IPS-18a (cell line): Measurements from ENCODE around the gene CRISP2.
"Not testable (repeated sequence)": the region's sequence is repeated elsewhere in the genome, so short reads cannot be mapped to it uniquely, and the experiment has no call there.

Experiments used
- H3K27ac ChIP-seq: one replicate; pipeline ENCODE4 v1.5.1; 2013; ENCODE audit warnings: low read length
- H3K27me3 ChIP-seq: one replicate; pipeline ENCODE4 v1.6.1; 2013; ENCODE audit warnings: mild to moderate bottlenecking, low read length; ENCODE audit not compliant: control insufficient read depth, insufficient read depth
- H3K36me3 ChIP-seq: one replicate; pipeline ENCODE4 v1.6.1; 2013; ENCODE audit warnings: low read depth, low read length; ENCODE audit not compliant: control insufficient read depth
- H3K4me1 ChIP-seq: one replicate; pipeline ENCODE4 v1.6.1; 2013; ENCODE audit warnings: low read depth, low read length; ENCODE audit not compliant: control insufficient read depth
- H3K4me3 ChIP-seq: one replicate; pipeline ENCODE4 v1.5.1; 2013; ENCODE audit warnings: low read length
- H3K9ac ChIP-seq: one replicate; pipeline ENCODE4 v1.6.1; 2013; ENCODE audit warnings: mild to moderate bottlenecking, low read length, moderate library complexity
- H3K9me3 ChIP-seq: one replicate; pipeline ENCODE4 v1.6.1; 2013; ENCODE audit warnings: low read depth, low read length; ENCODE audit not compliant: control insufficient read depth

The CRISP2 gene

GRCh38 chr6:49693512-49693911 lies 19.8 kb downstream of the CRISP2 start:
- H3K4me1 ChIP-seq: no peaks in the 10 kb centered on the region
- no peak overlapping the region for H3K9ac ChIP-seq
- H3K27me3 ChIP-seq: no peaks in the 10 kb centered on the region
- H3K9me3 ChIP-seq: no peaks in the 10 kb centered on the region
- no peak overlapping the region for H3K27ac ChIP-seq
- H3K36me3 ChIP-seq: no peaks in the 10 kb centered on the region
- no peak overlapping the region for H3K4me3 ChIP-seq

- H3K27me3 ChIP-seq: no peaks in the 10 kb centered on the region
- no peak overlapping the region for H3K4me3 ChIP-seq
- no peaks in the 10 kb centered on the region for H3K36me3 ChIP-seq
- no peak overlapping the region for H3K9ac ChIP-seq
- H3K9me3 ChIP-seq: no peaks in the 10 kb centered on the region
- H3K4me1 ChIP-seq: no peaks in the 10 kb centered on the region
- H3K27ac ChIP-seq: no peak overlapping the region
Observed at GRCh38 chr6:49692534-49692933, 20.8 kb downstream of the CRISP2 start.

- no peak overlapping the region for H3K4me3 ChIP-seq
- H3K36me3 ChIP-seq: no peaks in the 10 kb centered on the region
- H3K27ac ChIP-seq: no peak overlapping the region
- H3K4me1 ChIP-seq: no peaks in the 10 kb centered on the region
- no peaks in the 10 kb centered on the region for H3K27me3 ChIP-seq
- no peaks in the 10 kb centered on the region for H3K9me3 ChIP-seq
- H3K9ac ChIP-seq: no peak overlapping the region
Observed at GRCh38 chr6:49676671-49677281, 36.6 kb downstream of the CRISP2 start.

- no peaks in the 10 kb centered on the region for H3K4me1 ChIP-seq
- no peak overlapping the region for H3K9ac ChIP-seq
- no peak overlapping the region for H3K27ac ChIP-seq
- H3K9me3 ChIP-seq: no peaks in the 10 kb centered on the region
- H3K27me3 ChIP-seq: no peaks in the 10 kb centered on the region
- H3K4me3 ChIP-seq: no peak overlapping the region
- H3K36me3 ChIP-seq: no peaks in the 10 kb centered on the region
Observed at GRCh38 chr6:49675816-49676215, 37.5 kb downstream of the CRISP2 start.

GRCh38 chr6:49668083-49668511 lies 45.2 kb downstream of the CRISP2 start:
- H3K36me3 ChIP-seq: no peaks in the 10 kb centered on the region
- peaks cover 17% of the 10 kb centered on the region for H3K4me1 ChIP-seq
- no peak overlapping the region for H3K4me3 ChIP-seq
- no peaks in the 10 kb centered on the region for H3K27me3 ChIP-seq
- H3K27ac ChIP-seq: no peak overlapping the region
- H3K9me3 ChIP-seq: no peaks in the 10 kb centered on the region
- H3K9ac ChIP-seq: no peak overlapping the region

- Histone ChIP-seq H3K4me3 (no peak overlapping the region), H3K27ac (no peak overlapping the region), H3K4me1 (peaks cover 17% of the 10 kb centered on the region), H3K9ac (no peak overlapping the region), H3K9me3 (no peaks in the 10 kb centered on the region), H3K27me3 (no peaks in the 10 kb centered on the region), H3K36me3 (no peaks in the 10 kb centered on the region)
Observed at GRCh38 chr6:49666930-49667757, 46.2 kb downstream of the CRISP2 start.

GRCh38 chr6:49666480-49666879 lies 46.9 kb downstream of the CRISP2 start:
- Histone ChIP-seq H3K27ac (no peak overlapping the region), H3K4me1 (peaks cover 17% of the 10 kb centered on the region)

GRCh38 chr6:49664817-49665216 lies 48.5 kb downstream of the CRISP2 start:
- Histone ChIP-seq H3K4me1 (peaks cover 17% of the 10 kb centered on the region), H3K36me3 (no peaks in the 10 kb centered on the region), H3K9me3 (no peaks in the 10 kb centered on the region), H3K9ac (no peak overlapping the region), H3K27ac (no peak overlapping the region), H3K27me3 (no peaks in the 10 kb centered on the region), H3K4me3 (no peak overlapping the region)

More at GRCh38 chr6:49666480-49666879, 46.9 kb downstream of the CRISP2 start:
- no peaks in the 10 kb centered on the region for H3K36me3 ChIP-seq
- no peaks in the 10 kb centered on the region for H3K9me3 ChIP-seq
- no peaks in the 10 kb centered on the region for H3K27me3 ChIP-seq
- H3K4me3 ChIP-seq: no peak overlapping the region
- no peak overlapping the region for H3K9ac ChIP-seq

GRCh38 chr6:49664054-49664453 lies 49.3 kb downstream of the CRISP2 start:
- H3K9me3 ChIP-seq, H3K27ac ChIP-seq, H3K27me3 ChIP-seq, H3K4me3 ChIP-seq, H3K36me3 ChIP-seq, H3K9ac ChIP-seq: not testable (repeated sequence)
- H3K4me1 ChIP-seq: peaks cover 17% of the 10 kb centered on the region

- Histone ChIP-seq H3K4me3 (no peak overlapping the region), H3K27me3 (no peaks in the 10 kb centered on the region), H3K9ac (no peak overlapping the region), H3K27ac (no peak overlapping the region), H3K36me3 (no peaks in the 10 kb centered on the region), H3K4me1 (peaks cover 13% of the 10 kb centered on the region), H3K9me3 (no peaks in the 10 kb centered on the region)
Observed at GRCh38 chr6:49662892-49663261, 50.5 kb downstream of the CRISP2 start.

GRCh38 chr6:49662231-49662891 lies 51.0 kb downstream of the CRISP2 start:
- no peaks in the 10 kb centered on the region for H3K9me3 ChIP-seq

More at GRCh38 chr6:49662231-49662891, 51.0 kb downstream of the CRISP2 start:
- no peak overlapping the region for H3K9ac ChIP-seq
- peaks cover 9% of the 10 kb centered on the region for H3K4me1 ChIP-seq
- H3K4me3 ChIP-seq: no peak overlapping the region
- no peak overlapping the region for H3K27ac ChIP-seq
- no peaks in the 10 kb centered on the region for H3K27me3 ChIP-seq
- H3K36me3 ChIP-seq: no peaks in the 10 kb centered on the region
